GM23338 (cell line): ENCODE results near the gene ATP9B. TPM values are rescaled to one million over a fixed set of nuclear protein-coding genes. Genes with fewer than 3 reads are reported as not detected.

Experiments
- ATAC-seq: fragments of 200-7000 bp; cut with Tn5 transposase; 3 replicates; pipeline ENCODE4 v1.9.1; 2020
- DNase-seq: peaks from one replicate; pipeline ENCODE4 v3.0.0-alpha.2; 2015; ENCODE audit warnings: low spot score
- H2AFZ ChIP-seq: fragments of 200-600 bp; sonication (generic); 2 replicates; pipeline ENCODE4 v1.8.0; 2016; ENCODE audit warnings: antibody characterized with exemption, mild to moderate bottlenecking, moderate library complexity
- H3F3A ChIP-seq: fragments of 200-600 bp; sonication (generic); replicated peaks from 2 replicates; pipeline ENCODE4 v1.8.0; 2017; ENCODE audit warnings: antibody characterized with exemption, mixed run types, low read depth
- H3K27ac ChIP-seq: fragments of 200-600 bp; sonication (generic); 2 replicates; pipeline ENCODE4 v1.6.1; 2016; ENCODE audit warnings: low read depth
- H3K27me3 ChIP-seq: fragments of 200-600 bp; sonication (generic); 2 replicates; pipeline ENCODE4 v1.8.0; 2016; ENCODE audit warnings: mild to moderate bottlenecking, mixed run types, moderate library complexity; ENCODE audit not compliant: insufficient read depth
- H3K36me3 ChIP-seq: fragments of 200-600 bp; sonication (generic); 2 replicates; pipeline ENCODE4 v1.8.0; 2016; ENCODE audit warnings: mild to moderate bottlenecking; ENCODE audit not compliant: insufficient read depth
- H3K4me1 ChIP-seq: fragments of 200-600 bp; sonication (generic); 2 replicates; pipeline ENCODE4 v1.8.0; 2016; ENCODE audit warnings: mild to moderate bottlenecking, moderate library complexity; ENCODE audit not compliant: insufficient read depth
- H3K4me2 ChIP-seq: fragments of 200-600 bp; sonication (generic); 2 replicates; pipeline ENCODE4 v1.7.1; 2017; ENCODE audit warnings: mixed run types
- H3K4me3 ChIP-seq: fragments of 200-600 bp; sonication (generic); 2 replicates; pipeline ENCODE4 v1.6.1; 2016; ENCODE audit warnings: mixed run types
- H3K79me2 ChIP-seq: fragments of 200-600 bp; sonication (generic); replicated peaks from 2 replicates; pipeline ENCODE4 v1.8.0; 2017; ENCODE audit warnings: mild to moderate bottlenecking; ENCODE audit not compliant: insufficient read depth
- H3K9me2 ChIP-seq: fragments of 200-600 bp; sonication (generic); 2 replicates; pipeline ENCODE4 v1.8.0; 2017; ENCODE audit not compliant: insufficient read depth
- H4K20me1 ChIP-seq: fragments of 200-600 bp; sonication (generic); replicated peaks from 2 replicates; pipeline ENCODE4 v1.8.0; 2017; ENCODE audit warnings: mild to moderate bottlenecking; ENCODE audit not compliant: insufficient read depth
- H3K27ac Mint-ChIP-seq: 2 replicates; pipeline ENCODE4 v1.8.0; 2020; ENCODE audit warnings: inconsistent platforms, mild to moderate bottlenecking, moderate library complexity, mixed read lengths
- H3K27me3 Mint-ChIP-seq: 3 replicates; pipeline ENCODE4 v1.8.0; 2022; ENCODE audit warnings: low read depth, mild to moderate bottlenecking, moderate library complexity, mixed read lengths, inconsistent platforms; ENCODE audit not compliant: insufficient read depth, poor library complexity
- H3K36me3 Mint-ChIP-seq: 3 replicates; pipeline ENCODE4 v1.8.0; 2021; ENCODE audit warnings: low read depth, mild to moderate bottlenecking, inconsistent platforms, moderate library complexity, mixed read lengths
- H3K4me1 Mint-ChIP-seq: 3 replicates; pipeline ENCODE4 v1.8.0; 2020; ENCODE audit warnings: mild to moderate bottlenecking, inconsistent platforms, mixed read lengths
- H3K4me3 Mint-ChIP-seq: 3 replicates; pipeline ENCODE4 v1.8.0; 2021; ENCODE audit warnings: moderate library complexity, mild to moderate bottlenecking, inconsistent platforms, mixed read lengths
- H3K9me3 Mint-ChIP-seq: 3 replicates; pipeline ENCODE4 v1.8.0; 2020; ENCODE audit warnings: moderate library complexity, mild to moderate bottlenecking, inconsistent platforms, mixed read lengths
- CREB1 ChIP-seq: fragments of 250-450 bp; sonication (Bioruptor Pico); IDR thresholded peaks from 2 replicates; pipeline ENCODE4 v1.5.0; 2020; ENCODE audit warnings: low read depth, mild to moderate bottlenecking, moderate library complexity
- EZH2 ChIP-seq: fragments of 200-600 bp; sonication (generic); IDR thresholded peaks from one replicate; pipeline ENCODE4 v1.8.0; 2017; ENCODE audit warnings: antibody characterized with exemption, mild to moderate bottlenecking, low read depth; ENCODE audit not compliant: unreplicated experiment
- EZH2phosphoT487 ChIP-seq: fragments of 200-600 bp; sonication (generic); IDR thresholded peaks from one replicate; pipeline ENCODE4 v1.8.1; 2018; ENCODE audit warnings: antibody characterized with exemption; ENCODE audit not compliant: unreplicated experiment
- JUNB ChIP-seq: IDR thresholded peaks from one replicate; pipeline ENCODE4 v1.6.1; 2016; ENCODE audit warnings: antibody characterized with exemption; ENCODE audit not compliant: unreplicated experiment
- NANOG ChIP-seq: IDR thresholded peaks from 2 replicates; pipeline ENCODE4 v1.6.1; 2016; ENCODE audit warnings: antibody characterized with exemption, borderline replicate concordance
- POLR2AphosphoS5 ChIP-seq: IDR thresholded peaks from 2 replicates; pipeline ENCODE4 v1.6.1; 2016; ENCODE audit warnings: antibody characterized with exemption, low read depth
- STAT1 ChIP-seq: IDR thresholded peaks from one replicate; pipeline ENCODE4 v1.6.1; 2016; ENCODE audit warnings: antibody characterized with exemption; ENCODE audit not compliant: unreplicated experiment
- ZNF114 ChIP-seq: fragments of 250-450 bp; sonication (Bioruptor Pico); IDR thresholded peaks from 2 replicates; pipeline ENCODE4 v1.5.0; 2020; ENCODE audit warnings: mild to moderate bottlenecking, moderate library complexity
- ZNF331 ChIP-seq: fragments of 250-450 bp; sonication (Bioruptor Pico); IDR thresholded peaks from 2 replicates; pipeline ENCODE4 v1.5.0; 2020; ENCODE audit warnings: low read depth, mild to moderate bottlenecking, moderate library complexity
- polyA plus RNA-seq: library from polyadenylated mRNA; unstranded; fragments of >200 nt; fragmentation: Nextera tagmentation; extraction: Ambion mirVana; gene quantifications from 2 replicates; pipeline ENCODE4 v1.2.1, GENCODE V29; 2016
- total RNA-seq: library from RNA; depleted of rRNA; stranded (reverse); fragments of >200 nt; shearing (Covaris generic); gene quantifications from 2 replicates; pipeline ENCODE4 v1.2.3, GENCODE V29; 2014
- TF ChIP-seq, protein P1 (sequence below): fragments of 250-450 bp; sonication (Bioruptor Pico); IDR thresholded peaks from 2 replicates; pipeline ENCODE4 v1.5.0; 2020; ENCODE audit warnings: mild to moderate bottlenecking, moderate library complexity
- TF ChIP-seq, protein P2 (sequence below): IDR thresholded peaks from one replicate; pipeline ENCODE4 v1.6.1; 2018; ENCODE audit warnings: antibody characterized with exemption; ENCODE audit not compliant: unreplicated experiment
- TF ChIP-seq, protein P3 (sequence below), 2 experiments: fragments of 200-600 bp in 1 of 2; sonication (generic) in 1 of 2; conservative IDR thresholded peaks; 2 replicates each; pipeline versions ENCODE4 v1.5.1 to v1.6.1; 2016 to 2017; ENCODE audit warnings: antibody characterized with exemption in 2 of 2, low read depth in 2 of 2, mild to moderate bottlenecking in 2 of 2, moderate library complexity in 1 of 2
- TF ChIP-seq, protein P4 (sequence below): IDR thresholded peaks from 2 replicates; pipeline ENCODE4 v1.6.1; 2016; ENCODE audit warnings: antibody characterized with exemption

The ATP9B gene
- total and polyA plus RNA-seq, 2 experiments from 2014 or later: 14.2 to 25.6 TPM

DNA sequence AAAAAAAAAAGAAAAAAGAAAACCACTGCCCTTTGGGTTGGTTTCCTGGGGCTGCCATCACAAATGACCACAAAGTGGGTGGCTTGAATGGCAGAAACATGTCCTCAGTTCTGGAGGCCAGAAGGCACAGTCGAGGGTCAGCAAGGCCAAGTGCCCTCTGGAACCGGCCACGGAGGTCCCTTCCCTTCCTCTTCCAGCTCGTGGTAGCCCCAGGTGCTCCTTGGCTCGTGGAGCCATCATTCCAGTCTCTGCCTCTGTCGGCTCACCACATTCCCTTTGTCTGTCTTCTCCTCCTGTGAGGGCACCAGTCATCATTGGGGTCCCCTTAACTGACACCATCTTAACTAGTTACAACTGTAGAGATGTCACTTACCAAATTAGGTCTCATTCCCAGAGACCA, 318.0 kb downstream of the ATP9B start:
- TF ChIP-seq, protein P1, sequence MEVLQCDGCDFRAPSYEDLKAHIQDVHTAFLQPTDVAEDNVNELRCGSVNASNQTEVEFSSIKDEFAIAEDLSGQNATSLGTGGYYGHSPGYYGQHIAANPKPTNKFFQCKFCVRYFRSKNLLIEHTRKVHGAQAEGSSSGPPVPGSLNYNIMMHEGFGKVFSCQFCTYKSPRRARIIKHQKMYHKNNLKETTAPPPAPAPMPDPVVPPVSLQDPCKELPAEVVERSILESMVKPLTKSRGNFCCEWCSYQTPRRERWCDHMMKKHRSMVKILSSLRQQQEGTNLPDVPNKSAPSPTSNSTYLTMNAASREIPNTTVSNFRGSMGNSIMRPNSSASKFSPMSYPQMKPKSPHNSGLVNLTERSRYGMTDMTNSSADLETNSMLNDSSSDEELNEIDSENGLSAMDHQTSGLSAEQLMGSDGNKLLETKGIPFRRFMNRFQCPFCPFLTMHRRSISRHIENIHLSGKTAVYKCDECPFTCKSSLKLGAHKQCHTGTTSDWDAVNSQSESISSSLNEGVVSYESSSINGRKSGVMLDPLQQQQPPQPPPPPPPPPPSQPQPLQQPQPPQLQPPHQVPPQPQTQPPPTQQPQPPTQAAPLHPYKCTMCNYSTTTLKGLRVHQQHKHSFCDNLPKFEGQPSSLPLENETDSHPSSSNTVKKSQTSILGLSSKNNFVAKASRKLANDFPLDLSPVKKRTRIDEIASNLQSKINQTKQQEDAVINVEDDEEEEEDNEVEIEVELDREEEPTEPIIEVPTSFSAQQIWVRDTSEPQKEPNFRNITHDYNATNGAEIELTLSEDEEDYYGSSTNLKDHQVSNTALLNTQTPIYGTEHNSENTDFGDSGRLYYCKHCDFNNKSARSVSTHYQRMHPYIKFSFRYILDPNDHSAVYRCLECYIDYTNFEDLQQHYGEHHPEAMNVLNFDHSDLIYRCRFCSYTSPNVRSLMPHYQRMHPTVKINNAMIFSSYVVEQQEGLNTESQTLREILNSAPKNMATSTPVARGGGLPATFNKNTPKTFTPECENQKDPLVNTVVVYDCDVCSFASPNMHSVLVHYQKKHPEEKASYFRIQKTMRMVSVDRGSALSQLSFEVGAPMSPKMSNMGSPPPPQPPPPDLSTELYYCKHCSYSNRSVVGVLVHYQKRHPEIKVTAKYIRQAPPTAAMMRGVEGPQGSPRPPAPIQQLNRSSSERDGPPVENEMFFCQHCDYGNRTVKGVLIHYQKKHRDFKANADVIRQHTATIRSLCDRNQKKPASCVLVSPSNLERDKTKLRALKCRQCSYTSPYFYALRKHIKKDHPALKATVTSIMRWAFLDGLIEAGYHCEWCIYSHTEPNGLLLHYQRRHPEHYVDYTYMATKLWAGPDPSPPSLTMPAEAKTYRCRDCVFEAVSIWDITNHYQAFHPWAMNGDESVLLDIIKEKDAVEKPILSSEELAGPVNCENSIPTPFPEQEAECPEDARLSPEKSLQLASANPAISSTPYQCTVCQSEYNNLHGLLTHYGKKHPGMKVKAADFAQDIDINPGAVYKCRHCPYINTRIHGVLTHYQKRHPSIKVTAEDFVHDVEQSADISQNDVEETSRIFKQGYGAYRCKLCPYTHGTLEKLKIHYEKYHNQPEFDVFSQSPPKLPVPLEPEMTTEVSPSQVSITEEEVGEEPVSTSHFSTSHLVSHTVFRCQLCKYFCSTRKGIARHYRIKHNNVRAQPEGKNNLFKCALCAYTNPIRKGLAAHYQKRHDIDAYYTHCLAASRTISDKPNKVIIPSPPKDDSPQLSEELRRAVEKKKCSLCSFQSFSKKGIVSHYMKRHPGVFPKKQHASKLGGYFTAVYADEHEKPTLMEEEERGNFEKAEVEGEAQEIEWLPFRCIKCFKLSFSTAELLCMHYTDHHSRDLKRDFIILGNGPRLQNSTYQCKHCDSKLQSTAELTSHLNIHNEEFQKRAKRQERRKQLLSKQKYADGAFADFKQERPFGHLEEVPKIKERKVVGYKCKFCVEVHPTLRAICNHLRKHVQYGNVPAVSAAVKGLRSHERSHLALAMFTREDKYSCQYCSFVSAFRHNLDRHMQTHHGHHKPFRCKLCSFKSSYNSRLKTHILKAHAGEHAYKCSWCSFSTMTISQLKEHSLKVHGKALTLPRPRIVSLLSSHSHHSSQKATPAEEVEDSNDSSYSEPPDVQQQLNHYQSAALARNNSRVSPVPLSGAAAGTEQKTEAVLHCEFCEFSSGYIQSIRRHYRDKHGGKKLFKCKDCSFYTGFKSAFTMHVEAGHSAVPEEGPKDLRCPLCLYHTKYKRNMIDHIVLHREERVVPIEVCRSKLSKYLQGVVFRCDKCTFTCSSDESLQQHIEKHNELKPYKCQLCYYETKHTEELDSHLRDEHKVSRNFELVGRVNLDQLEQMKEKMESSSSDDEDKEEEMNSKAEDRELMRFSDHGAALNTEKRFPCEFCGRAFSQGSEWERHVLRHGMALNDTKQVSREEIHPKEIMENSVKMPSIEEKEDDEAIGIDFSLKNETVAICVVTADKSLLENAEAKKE (CRISPR knock-in tag): no peak
- TF ChIP-seq ZNF331 (CRISPR knock-in tag): no peak
- no peak for TF ChIP-seq CREB1 (CRISPR knock-in tag)
- no peak for TF ChIP-seq EZH2phosphoT487
- TF ChIP-seq, protein P2, sequence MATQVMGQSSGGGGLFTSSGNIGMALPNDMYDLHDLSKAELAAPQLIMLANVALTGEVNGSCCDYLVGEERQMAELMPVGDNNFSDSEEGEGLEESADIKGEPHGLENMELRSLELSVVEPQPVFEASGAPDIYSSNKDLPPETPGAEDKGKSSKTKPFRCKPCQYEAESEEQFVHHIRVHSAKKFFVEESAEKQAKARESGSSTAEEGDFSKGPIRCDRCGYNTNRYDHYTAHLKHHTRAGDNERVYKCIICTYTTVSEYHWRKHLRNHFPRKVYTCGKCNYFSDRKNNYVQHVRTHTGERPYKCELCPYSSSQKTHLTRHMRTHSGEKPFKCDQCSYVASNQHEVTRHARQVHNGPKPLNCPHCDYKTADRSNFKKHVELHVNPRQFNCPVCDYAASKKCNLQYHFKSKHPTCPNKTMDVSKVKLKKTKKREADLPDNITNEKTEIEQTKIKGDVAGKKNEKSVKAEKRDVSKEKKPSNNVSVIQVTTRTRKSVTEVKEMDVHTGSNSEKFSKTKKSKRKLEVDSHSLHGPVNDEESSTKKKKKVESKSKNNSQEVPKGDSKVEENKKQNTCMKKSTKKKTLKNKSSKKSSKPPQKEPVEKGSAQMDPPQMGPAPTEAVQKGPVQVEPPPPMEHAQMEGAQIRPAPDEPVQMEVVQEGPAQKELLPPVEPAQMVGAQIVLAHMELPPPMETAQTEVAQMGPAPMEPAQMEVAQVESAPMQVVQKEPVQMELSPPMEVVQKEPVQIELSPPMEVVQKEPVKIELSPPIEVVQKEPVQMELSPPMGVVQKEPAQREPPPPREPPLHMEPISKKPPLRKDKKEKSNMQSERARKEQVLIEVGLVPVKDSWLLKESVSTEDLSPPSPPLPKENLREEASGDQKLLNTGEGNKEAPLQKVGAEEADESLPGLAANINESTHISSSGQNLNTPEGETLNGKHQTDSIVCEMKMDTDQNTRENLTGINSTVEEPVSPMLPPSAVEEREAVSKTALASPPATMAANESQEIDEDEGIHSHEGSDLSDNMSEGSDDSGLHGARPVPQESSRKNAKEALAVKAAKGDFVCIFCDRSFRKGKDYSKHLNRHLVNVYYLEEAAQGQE: no peak
- TF ChIP-seq NANOG: no peak
- TF ChIP-seq, protein P3, sequence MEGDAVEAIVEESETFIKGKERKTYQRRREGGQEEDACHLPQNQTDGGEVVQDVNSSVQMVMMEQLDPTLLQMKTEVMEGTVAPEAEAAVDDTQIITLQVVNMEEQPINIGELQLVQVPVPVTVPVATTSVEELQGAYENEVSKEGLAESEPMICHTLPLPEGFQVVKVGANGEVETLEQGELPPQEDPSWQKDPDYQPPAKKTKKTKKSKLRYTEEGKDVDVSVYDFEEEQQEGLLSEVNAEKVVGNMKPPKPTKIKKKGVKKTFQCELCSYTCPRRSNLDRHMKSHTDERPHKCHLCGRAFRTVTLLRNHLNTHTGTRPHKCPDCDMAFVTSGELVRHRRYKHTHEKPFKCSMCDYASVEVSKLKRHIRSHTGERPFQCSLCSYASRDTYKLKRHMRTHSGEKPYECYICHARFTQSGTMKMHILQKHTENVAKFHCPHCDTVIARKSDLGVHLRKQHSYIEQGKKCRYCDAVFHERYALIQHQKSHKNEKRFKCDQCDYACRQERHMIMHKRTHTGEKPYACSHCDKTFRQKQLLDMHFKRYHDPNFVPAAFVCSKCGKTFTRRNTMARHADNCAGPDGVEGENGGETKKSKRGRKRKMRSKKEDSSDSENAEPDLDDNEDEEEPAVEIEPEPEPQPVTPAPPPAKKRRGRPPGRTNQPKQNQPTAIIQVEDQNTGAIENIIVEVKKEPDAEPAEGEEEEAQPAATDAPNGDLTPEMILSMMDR (conservative IDR thresholded peaks at IDR 0.05; ENCODE audit: low read depth in 2 of 2): no peak
- TF ChIP-seq POLR2AphosphoS5: no peak
- TF ChIP-seq ZNF114: no peak
- TF ChIP-seq, protein P4, sequence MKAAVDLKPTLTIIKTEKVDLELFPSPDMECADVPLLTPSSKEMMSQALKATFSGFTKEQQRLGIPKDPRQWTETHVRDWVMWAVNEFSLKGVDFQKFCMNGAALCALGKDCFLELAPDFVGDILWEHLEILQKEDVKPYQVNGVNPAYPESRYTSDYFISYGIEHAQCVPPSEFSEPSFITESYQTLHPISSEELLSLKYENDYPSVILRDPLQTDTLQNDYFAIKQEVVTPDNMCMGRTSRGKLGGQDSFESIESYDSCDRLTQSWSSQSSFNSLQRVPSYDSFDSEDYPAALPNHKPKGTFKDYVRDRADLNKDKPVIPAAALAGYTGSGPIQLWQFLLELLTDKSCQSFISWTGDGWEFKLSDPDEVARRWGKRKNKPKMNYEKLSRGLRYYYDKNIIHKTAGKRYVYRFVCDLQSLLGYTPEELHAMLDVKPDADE: no peak
- TF ChIP-seq EZH2: no peak
- no peak for TF ChIP-seq STAT1
- TF ChIP-seq JUNB: no peak
- H3K9me2 ChIP-seq: no peaks in the 10 kb centered on the region
- no peak overlapping the region for H3K4me3 ChIP-seq
- no peaks in the 10 kb centered on the region for H3K36me3 Mint-ChIP-seq
- H3K27me3 ChIP-seq: peaks cover 31% of the 10 kb centered on the region
- H3K27ac Mint-ChIP-seq: no peak overlapping the region
- no peaks in the 10 kb centered on the region for H3F3A ChIP-seq
- H3K27me3 Mint-ChIP-seq: peaks cover 30% of the 10 kb centered on the region
- H3K27ac ChIP-seq: no peak overlapping the region
- DNase-seq (no peak), ATAC-seq (no peak)
- no peak overlapping the region for H2AFZ ChIP-seq
- H3K4me2 ChIP-seq: no peak overlapping the region
- no peaks in the 10 kb centered on the region; the same call in 1 of the 3 replicates for H3K9me3 Mint-ChIP-seq
- H3K4me1 ChIP-seq: no peaks in the 10 kb centered on the region
- H3K36me3 ChIP-seq: no peaks in the 10 kb centered on the region
- H4K20me1 ChIP-seq: no peaks in the 10 kb centered on the region
- peaks cover 7% of the 10 kb centered on the region; the same call in 2 of the 3 replicates for H3K4me1 Mint-ChIP-seq
- no peaks in the 10 kb centered on the region for H3K79me2 ChIP-seq
- H3K4me3 Mint-ChIP-seq: no peak overlapping the region
